ENCODE data around the gene MAML2. TPM values are rescaled to one million over a fixed set of nuclear protein-coding genes. Genes with fewer than 3 reads are reported as not detected.

MAML2 gene
- polyA plus RNA-seq, 1 of the 3 experiments (the other 2 are of a cell fraction), result 20.1 TPM

DNA sequence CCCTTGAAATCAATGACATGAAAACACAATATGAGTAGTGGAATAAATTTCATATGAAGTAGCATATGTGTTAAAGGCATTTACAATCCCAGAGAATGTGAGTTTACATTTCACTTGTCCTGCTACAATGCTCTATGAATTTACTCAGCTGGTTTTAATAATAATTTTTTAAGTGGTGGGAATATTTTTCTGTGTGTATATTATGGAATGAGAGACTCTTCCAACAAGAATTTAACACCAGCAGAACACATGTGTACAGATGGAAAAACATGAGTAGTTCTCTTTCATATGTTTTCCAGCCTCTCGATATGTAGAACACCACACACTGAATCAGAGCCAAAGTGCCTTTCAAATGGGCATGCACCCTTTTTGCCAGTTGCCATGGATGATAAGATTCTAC lies 170.4 kb downstream of the MAML2 start:
- ChIA-PET CTCF (interaction anchor here (1.4 to 2.2 kb wide), 2 partner anchors 118 to 171 kb away, joined by 3 to 5 read pairs; partner anchors contain the start of gene MAML2), POLR2A (no interaction called here)
- H3K27me3 ChIP-seq (ENCODE audit: insufficient read depth), result no peaks in the 10 kb centered on the region
- peaks cover 5 to 16% of the 10 kb centered on the region in 2 experiments; a peak in 3 of 4 replicates for H3K4me1 ChIP-seq (ENCODE audit: control insufficient read depth in 1 of 2, insufficient read depth in 2 of 2, low read depth in 1 of 2, low read length in 1 of 2)
- H2AFZ ChIP-seq (ENCODE audit: low read depth), result no peak overlapping the region
- no peaks in the 10 kb centered on the region for H3K9me3 ChIP-seq
- 100% methylated on average over 1 of the region's 1 CpG for WGBS (ENCODE audit: low lambda C conversion rate)
- peaks cover 0 to 2% of the 10 kb centered on the region in 2 experiments for H3K36me3 ChIP-seq (replicated peaks in 1 of 2; ENCODE audit: control insufficient read depth in 1 of 2, insufficient read depth in 2 of 2, low read length in 1 of 2)
- no peaks in the 10 kb centered on the region for H3K9me2 ChIP-seq
- H4K20me1 ChIP-seq (ENCODE audit: insufficient read depth), result no peaks in the 10 kb centered on the region; the same call in 1 of the 2 replicates
- no peak overlapping the region for H3K4me2 ChIP-seq
- TF ChIP-seq FOXJ3 (CRISPR knock-in tag; IDR thresholded peaks at IDR 0.05) (no peak), RCOR1 (IDR thresholded peaks at IDR 0.05; ENCODE audit: low read length) (no peak), POLR2AphosphoS5 (IDR thresholded peaks at IDR 0.05; ENCODE audit: low read depth, low read length) (no peak), CHD2 (IDR thresholded peaks at IDR 0.05; ENCODE audit: low read length, partially characterized antibody) (no peak), FOXM1 (IDR thresholded peaks at IDR 0.05; ENCODE audit: low read depth) (no peak)
- DNase-seq, result no peak
- H3K9ac ChIP-seq, result no peak overlapping the region
- H3K4me3 ChIP-seq (ENCODE audit: low read depth in 2 of 2, low read length in 1 of 2), result no peak overlapping the region
- H3F3A ChIP-seq (replicated peaks; ENCODE audit: insufficient read depth), result peaks cover 10% of the 10 kb centered on the region
- peaks cover 88% of the 10 kb centered on the region for H3K79me2 ChIP-seq (ENCODE audit: insufficient read depth)
- H3K27ac ChIP-seq (ENCODE audit: low read depth in 2 of 2, low read length in 1 of 2), result peak overlapping the region in 1 of 2 experiments; percentile 49; a peak in 2 of 4 replicates

DNA sequence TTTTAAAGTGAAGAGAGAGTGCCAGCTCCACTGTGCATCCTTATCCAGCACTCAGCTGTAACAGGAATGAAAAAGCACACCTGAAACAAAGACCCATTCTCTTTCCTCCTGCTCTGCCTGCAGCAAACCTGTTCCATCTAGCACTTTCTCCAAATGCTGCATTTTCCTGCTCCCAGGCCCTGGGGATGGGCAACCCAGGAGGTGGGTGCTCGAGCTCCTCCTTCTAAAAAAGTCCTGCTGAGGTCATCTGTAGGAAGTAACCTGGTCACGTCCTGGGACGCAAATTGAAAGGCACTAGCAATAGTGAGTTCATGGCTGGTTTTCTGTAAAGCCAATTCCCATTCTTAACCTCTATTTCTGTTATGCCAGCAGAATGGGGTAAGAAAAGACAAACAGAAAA lies 173.7 kb downstream of the MAML2 start:
- Histone ChIP-seq H4K20me1 (ENCODE audit: insufficient read depth) (no peaks in the 10 kb centered on the region; the same call in 1 of the 2 replicates), H2AFZ (ENCODE audit: low read depth) (no peak overlapping the region), H3K27ac (ENCODE audit: low read depth in 2 of 2, low read length in 1 of 2) (peak overlapping the region in 1 of 2 experiments; percentile 38; a peak in 3 of 4 replicates), H3K4me2 (peak overlapping the region; percentile 15; the same call in 1 of the 2 replicates), H3K79me2 (ENCODE audit: insufficient read depth) (peaks cover 91% of the 10 kb centered on the region), H3K4me3 (ENCODE audit: low read depth in 2 of 2, low read length in 1 of 2) (no peak overlapping the region), H3K9me2 (no peaks in the 10 kb centered on the region), H3K4me1 (ENCODE audit: control insufficient read depth in 1 of 2, insufficient read depth in 2 of 2, low read depth in 1 of 2, low read length in 1 of 2) (peaks cover 4 to 36% of the 10 kb centered on the region in 2 experiments), H3F3A (replicated peaks; ENCODE audit: insufficient read depth) (peaks cover 16% of the 10 kb centered on the region), H3K27me3 (ENCODE audit: insufficient read depth) (no peaks in the 10 kb centered on the region), H3K9me3 (no peaks in the 10 kb centered on the region), H3K9ac (no peak overlapping the region), H3K36me3 (replicated peaks in 1 of 2; ENCODE audit: control insufficient read depth in 1 of 2, insufficient read depth in 2 of 2, low read length in 1 of 2) (no peaks in the 10 kb centered on the region)
- 96% methylated on average over 2 of the region's 3 CpGs for WGBS (ENCODE audit: low lambda C conversion rate)
- ChIA-PET CTCF (no interaction called here), POLR2A (no interaction called here)
- TF ChIP-seq YY1 (IDR thresholded peaks at IDR 0.05; ENCODE audit: low read depth) (no peak), RCOR1 (IDR thresholded peaks at IDR 0.05; ENCODE audit: low read length) (no peak), POLR2AphosphoS5 (IDR thresholded peaks at IDR 0.05; ENCODE audit: low read depth, low read length) (no peak), NRF1 (IDR thresholded peaks at IDR 0.05; ENCODE audit: low read depth, low read length) (no peak), TEAD4 (IDR thresholded peaks at IDR 0.05; ENCODE audit: borderline replicate concordance, insufficient read depth) (no peak), SIN3A (IDR thresholded peaks at IDR 0.05; ENCODE audit: borderline replicate concordance, low read depth, low read length) (no peak), ELF1 (IDR thresholded peaks at IDR 0.05) (no peak)
- TF ChIP-seq, protein P1, sequence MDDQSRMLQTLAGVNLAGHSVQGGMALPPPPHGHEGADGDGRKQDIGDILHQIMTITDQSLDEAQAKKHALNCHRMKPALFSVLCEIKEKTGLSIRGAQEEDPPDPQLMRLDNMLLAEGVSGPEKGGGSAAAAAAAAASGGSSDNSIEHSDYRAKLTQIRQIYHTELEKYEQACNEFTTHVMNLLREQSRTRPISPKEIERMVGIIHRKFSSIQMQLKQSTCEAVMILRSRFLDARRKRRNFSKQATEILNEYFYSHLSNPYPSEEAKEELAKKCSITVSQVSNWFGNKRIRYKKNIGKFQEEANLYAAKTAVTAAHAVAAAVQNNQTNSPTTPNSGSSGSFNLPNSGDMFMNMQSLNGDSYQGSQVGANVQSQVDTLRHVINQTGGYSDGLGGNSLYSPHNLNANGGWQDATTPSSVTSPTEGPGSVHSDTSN (IDR thresholded peaks at IDR 0.05), result no peak
- TF ChIP-seq, protein P2, sequence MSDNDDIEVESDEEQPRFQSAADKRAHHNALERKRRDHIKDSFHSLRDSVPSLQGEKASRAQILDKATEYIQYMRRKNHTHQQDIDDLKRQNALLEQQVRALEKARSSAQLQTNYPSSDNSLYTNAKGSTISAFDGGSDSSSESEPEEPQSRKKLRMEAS (IDR thresholded peaks at IDR 0.05; ENCODE audit: low read depth), result no peak
- no peak for DNase-seq

All from SK-N-SH (cell line).